Thoracic aorta (tissue), 2 donors: ENCODE measurements around the gene RAB35. TPM values are rescaled to one million over a fixed set of nuclear protein-coding genes. Genes with fewer than 3 reads are reported as not detected.

Experiments
- ATAC-seq: fragments of 150-250 bp; one replicate; pipeline ENCODE4 v1.8.0; 2017; ENCODE audit warnings: low read depth; ENCODE audit not compliant: insufficient number of reproducible peaks, low FRiP score
- DNase-seq: peaks from one replicate; pipeline ENCODE4 v3.0.0-alpha.2; 2020; ENCODE audit warnings: low spot score
- H3K27ac ChIP-seq, 2 donors: fragments of 200-600 bp; sonication (generic); 1 replicate in 1 of 2; 2 replicates in 1 of 2; pipeline ENCODE4 v1.5.1; 2016; ENCODE audit warnings: mild to moderate bottlenecking in 2 of 2, moderate library complexity in 2 of 2
- H3K27me3 ChIP-seq: fragments of 200-600 bp; sonication (generic); replicated peaks from 2 replicates; pipeline ENCODE4 v1.6.0; 2016; ENCODE audit warnings: mild to moderate bottlenecking; ENCODE audit not compliant: insufficient read depth
- H3K36me3 ChIP-seq: fragments of 200-600 bp; sonication (generic); one replicate; pipeline ENCODE4 v1.5.1; 2016
- H3K4me1 ChIP-seq, 2 donors: fragments of 200-600 bp; sonication (generic); 1 replicate in 1 of 2; 2 replicates in 1 of 2; pipeline versions ENCODE4 v1.5.1 to v1.6.0; 2016; ENCODE audit warnings: low read depth in 2 of 2, mild to moderate bottlenecking in 1 of 2; ENCODE audit not compliant: control insufficient read depth in 1 of 2
- H3K4me3 ChIP-seq: fragments of 200-600 bp; sonication (generic); 2 replicates; pipeline ENCODE4 v1.5.1; 2016; ENCODE audit warnings: mild to moderate bottlenecking
- H3K9me3 ChIP-seq: fragments of 200-600 bp; sonication (generic); 2 replicates; pipeline ENCODE4 v1.5.1; 2016
- CTCF ChIP-seq: fragments of 200-600 bp; sonication (generic); IDR thresholded peaks from one replicate; pipeline ENCODE4 v1.5.1; 2019; ENCODE audit warnings: antibody characterized with exemption
- total RNA-seq, 2 donors: library from RNA; depleted of rRNA; stranded (reverse); fragments of >200 nt; gene quantifications; one replicate each; pipeline versions ENCODE4 v1.1.0 to v1.2.3, GENCODE V29; 2016

RAB35 gene
- total RNA-seq, 2 donors from 2014 or later: 23.2 to 30.3 TPM

GRCh38 chr12:120092551-120093335 is 23.8 kb downstream of the RAB35 start:
- no peaks in the 10 kb centered on the region for H3K9me3 ChIP-seq
- peaks cover 33% of the 10 kb centered on the region for H3K36me3 ChIP-seq
- H3K27ac ChIP-seq: no peak overlapping the region
- TF ChIP-seq CTCF: no peak
- no peak overlapping the region for H3K4me3 ChIP-seq
- H3K27me3 ChIP-seq: no peaks in the 10 kb centered on the region
- DNase-seq (no peak), ATAC-seq (no peak)
- H3K4me1 ChIP-seq: peaks cover 0 to 2% of the 10 kb centered on the region in 2 donors

- H3K27me3 ChIP-seq: no peaks in the 10 kb centered on the region
- H3K9me3 ChIP-seq: no peaks in the 10 kb centered on the region
- ATAC-seq (no peak), DNase-seq (no peak)
- no peak for TF ChIP-seq CTCF
- no peak overlapping the region for H3K4me3 ChIP-seq
- no peak overlapping the region for H3K27ac ChIP-seq
- peaks cover 0 to 7% of the 10 kb centered on the region in 2 donors for H3K4me1 ChIP-seq
- H3K36me3 ChIP-seq: peaks cover 21% of the 10 kb centered on the region
Measured at GRCh38 chr12:120091371-120092090, 25.0 kb downstream of the RAB35 start.

GRCh38 chr12:120090626-120091295 is 25.8 kb downstream of the RAB35 start:
- Histone ChIP-seq H3K27ac (no peak overlapping the region), H3K4me1 (peaks cover 0 to 14% of the 10 kb centered on the region in 2 donors), H3K4me3 (no peak overlapping the region), H3K27me3 (no peaks in the 10 kb centered on the region), H3K36me3 (peaks cover 17% of the 10 kb centered on the region), H3K9me3 (no peaks in the 10 kb centered on the region)
- ATAC-seq: no peak
- no peak for DNase-seq
- no peak for TF ChIP-seq CTCF

GRCh38 chr12:120090206-120090605 is 26.3 kb downstream of the RAB35 start:
- H3K4me1 ChIP-seq: peaks cover 0 to 14% of the 10 kb centered on the region in 2 donors
- H3K9me3 ChIP-seq: no peaks in the 10 kb centered on the region
- H3K4me3 ChIP-seq: no peak overlapping the region
- no peak for ATAC-seq
- H3K27me3 ChIP-seq: no peaks in the 10 kb centered on the region
- no peak overlapping the region for H3K27ac ChIP-seq
- TF ChIP-seq CTCF: no peak
- no peak for DNase-seq
- H3K36me3 ChIP-seq: peaks cover 12% of the 10 kb centered on the region

- Histone ChIP-seq H3K4me3 (no peak overlapping the region), H3K27ac (no peak overlapping the region), H3K36me3 (peaks cover 12% of the 10 kb centered on the region), H3K9me3 (no peaks in the 10 kb centered on the region), H3K27me3 (no peaks in the 10 kb centered on the region), H3K4me1 (peaks cover 0 to 14% of the 10 kb centered on the region in 2 donors)
- DNase-seq (no peak), ATAC-seq (no peak)
- no peak for TF ChIP-seq CTCF
Measured at GRCh38 chr12:120089796-120090195, 26.8 kb downstream of the RAB35 start.
